ENCODE data around the gene TIAM2.
A peak's percentile ranks its signal among the peaks of the same experiment; 100 is the strongest.

The TIAM2 gene

DNA sequence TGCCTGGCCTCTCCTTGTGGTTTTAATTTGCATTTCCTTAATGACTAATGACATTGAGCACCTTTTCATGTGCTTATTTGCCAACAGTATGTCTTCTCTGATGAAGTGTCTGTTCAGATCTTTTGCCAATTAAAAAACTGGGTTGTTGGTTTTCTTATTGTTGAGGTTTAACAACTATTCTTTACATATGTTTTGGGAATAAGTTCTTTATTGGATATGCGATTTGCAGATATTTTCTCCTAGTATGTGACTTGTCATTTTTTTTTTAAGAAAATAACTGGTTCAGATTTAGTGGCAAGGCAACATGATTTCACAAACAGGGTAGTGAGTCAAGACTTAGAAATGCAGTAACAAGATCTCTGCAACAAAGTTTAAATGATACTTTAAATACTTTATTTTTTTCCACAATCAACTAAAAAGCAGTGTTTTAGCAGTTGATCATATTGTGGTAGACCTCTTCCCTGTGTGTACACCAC is 67.8 kb downstream of the TIAM2 start:
- H3K4me3 ChIP-seq (ENCODE audit: control insufficient read depth, low read depth, low read length) = no peak overlapping the region
- TF ChIP-seq, protein P1, sequence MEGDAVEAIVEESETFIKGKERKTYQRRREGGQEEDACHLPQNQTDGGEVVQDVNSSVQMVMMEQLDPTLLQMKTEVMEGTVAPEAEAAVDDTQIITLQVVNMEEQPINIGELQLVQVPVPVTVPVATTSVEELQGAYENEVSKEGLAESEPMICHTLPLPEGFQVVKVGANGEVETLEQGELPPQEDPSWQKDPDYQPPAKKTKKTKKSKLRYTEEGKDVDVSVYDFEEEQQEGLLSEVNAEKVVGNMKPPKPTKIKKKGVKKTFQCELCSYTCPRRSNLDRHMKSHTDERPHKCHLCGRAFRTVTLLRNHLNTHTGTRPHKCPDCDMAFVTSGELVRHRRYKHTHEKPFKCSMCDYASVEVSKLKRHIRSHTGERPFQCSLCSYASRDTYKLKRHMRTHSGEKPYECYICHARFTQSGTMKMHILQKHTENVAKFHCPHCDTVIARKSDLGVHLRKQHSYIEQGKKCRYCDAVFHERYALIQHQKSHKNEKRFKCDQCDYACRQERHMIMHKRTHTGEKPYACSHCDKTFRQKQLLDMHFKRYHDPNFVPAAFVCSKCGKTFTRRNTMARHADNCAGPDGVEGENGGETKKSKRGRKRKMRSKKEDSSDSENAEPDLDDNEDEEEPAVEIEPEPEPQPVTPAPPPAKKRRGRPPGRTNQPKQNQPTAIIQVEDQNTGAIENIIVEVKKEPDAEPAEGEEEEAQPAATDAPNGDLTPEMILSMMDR (IDR thresholded peaks at IDR 0.05; ENCODE audit: control insufficient read depth, insufficient read depth, low read depth, low read length, missing control alignments) = no peak
- peak; percentile 83 for DNase-seq (ENCODE audit: low read depth)

DNA sequence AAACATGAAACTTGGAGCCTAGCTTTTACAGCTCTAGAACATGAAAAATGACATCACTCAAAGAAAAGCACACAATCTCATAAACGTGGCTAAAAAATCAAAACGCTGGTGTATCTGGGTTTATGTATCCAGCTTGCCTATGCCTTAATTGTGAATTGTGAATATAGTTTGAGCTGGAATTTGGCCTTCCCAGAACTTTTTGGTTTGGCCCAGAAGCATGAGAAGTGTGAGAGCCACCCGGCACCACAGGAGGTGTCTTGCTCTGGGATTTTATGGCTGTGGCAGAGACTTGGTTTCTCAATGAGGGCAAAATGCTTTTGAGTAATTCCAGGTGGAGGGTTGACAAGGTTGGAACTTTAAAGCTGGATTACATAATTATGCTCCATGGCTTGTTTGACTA is 69.2 kb downstream of the TIAM2 start:
- no peak overlapping the region for H3K4me3 ChIP-seq (ENCODE audit: control insufficient read depth, low read depth, low read length)
- TF ChIP-seq, protein P1 (IDR thresholded peaks at IDR 0.05; ENCODE audit: control insufficient read depth, insufficient read depth, low read depth, low read length, missing control alignments) = no peak
- DNase-seq (ENCODE audit: low read depth) = no peak

DNA sequence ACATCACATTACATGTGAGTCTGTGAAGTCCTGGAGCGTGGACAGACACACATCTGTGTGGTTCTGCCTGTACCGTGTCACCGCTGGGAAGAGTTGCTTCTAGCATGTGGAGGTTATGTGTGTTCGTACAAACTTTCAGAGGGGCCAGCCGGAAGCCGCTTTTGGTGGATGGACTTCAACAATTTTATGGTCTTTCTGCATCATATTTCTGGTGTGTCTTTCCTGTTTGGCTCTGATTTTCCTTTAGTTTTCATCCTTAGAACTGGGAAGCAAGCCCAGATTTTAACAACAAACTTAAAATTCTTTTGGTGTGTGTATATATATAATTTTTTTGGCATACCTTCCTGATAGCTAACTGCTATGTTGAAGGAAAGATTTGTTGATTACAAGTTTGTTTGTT is 71.2 kb downstream of the TIAM2 start:
- TF ChIP-seq, protein P1 (IDR thresholded peaks at IDR 0.05; ENCODE audit: control insufficient read depth, insufficient read depth, low read depth, low read length, missing control alignments) = no peak
- no peak overlapping the region for H3K4me3 ChIP-seq (ENCODE audit: control insufficient read depth, low read depth, low read length)
- no peak for DNase-seq (ENCODE audit: low read depth)

DNA sequence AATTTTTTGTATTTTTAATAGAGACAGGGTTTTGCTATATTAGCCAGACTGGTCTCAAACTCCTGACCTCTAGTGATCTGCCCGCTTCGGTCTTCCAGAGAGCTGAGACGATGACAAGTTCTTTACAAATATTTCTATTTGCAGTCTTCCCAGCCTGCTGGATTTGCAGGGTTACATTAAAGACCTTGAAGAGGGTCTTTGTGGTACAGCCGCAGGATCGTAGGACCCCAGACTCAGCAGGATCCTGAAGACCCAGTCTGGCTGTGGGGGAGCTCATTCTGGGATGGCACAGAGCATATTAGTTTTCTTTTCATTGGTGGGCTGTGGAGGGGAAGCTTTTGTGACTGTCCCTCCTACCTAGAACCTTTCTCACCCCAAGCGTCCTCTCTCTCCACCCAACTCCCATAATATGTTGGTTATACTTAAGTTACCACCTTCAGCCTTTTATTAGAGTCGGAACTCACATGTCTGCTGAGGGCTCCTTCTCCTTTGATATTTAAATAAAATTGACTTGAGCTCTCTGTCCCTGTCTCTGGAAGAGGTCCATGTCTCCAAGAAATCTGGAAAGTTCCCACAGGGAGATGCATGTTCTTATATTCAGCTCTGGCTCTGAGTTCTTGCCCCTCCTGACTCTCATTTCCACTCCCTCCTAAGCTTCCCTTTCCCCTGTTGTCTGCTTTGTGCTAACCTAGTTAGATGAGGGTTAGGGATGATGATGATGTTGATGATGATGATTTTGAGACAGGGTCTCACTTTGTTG is 72.0 kb downstream of the TIAM2 start:
- TF ChIP-seq, protein P1 (IDR thresholded peaks at IDR 0.05; ENCODE audit: control insufficient read depth, insufficient read depth, low read depth, low read length, missing control alignments) = no peak
- DNase-seq (ENCODE audit: low read depth) = no peak
- no peak overlapping the region for H3K4me3 ChIP-seq (ENCODE audit: control insufficient read depth, low read depth, low read length)

DNA sequence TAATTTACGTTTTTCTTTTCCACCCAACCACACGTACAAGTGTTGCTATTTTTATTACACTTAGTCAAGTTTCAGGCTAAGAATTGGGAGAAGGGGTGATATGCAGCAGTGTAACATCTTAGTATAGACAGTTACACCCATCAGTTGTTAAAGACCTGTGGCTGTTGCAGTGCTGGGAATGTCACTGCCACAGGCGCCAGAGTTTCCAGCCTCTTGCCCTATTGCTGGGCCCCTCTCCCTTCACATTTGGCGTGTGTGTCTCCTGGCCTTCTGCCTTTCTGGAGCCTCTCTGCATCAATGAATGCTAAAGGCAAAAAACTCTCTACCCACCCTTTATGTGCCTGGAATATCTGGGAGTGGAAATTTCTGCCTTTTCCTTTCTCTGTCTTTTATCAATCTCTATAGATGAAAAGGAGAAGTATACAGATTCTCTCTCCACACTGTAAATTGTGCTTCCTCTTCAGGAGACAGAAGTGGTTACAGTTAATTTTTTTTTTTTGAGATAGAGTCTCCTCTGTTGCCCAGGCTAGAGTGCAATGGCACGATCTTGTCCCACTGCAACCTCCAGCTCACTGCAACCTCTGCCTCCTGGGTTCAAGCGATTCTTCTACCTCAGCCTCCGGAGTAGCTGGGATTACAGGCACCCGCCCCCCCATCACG is 73.0 kb downstream of the TIAM2 start:
- TF ChIP-seq, protein P1 (IDR thresholded peaks at IDR 0.05; ENCODE audit: control insufficient read depth, insufficient read depth, low read depth, low read length, missing control alignments) = no peak
- H3K4me3 ChIP-seq (ENCODE audit: control insufficient read depth, low read depth, low read length) = no peak overlapping the region
- no peak for DNase-seq (ENCODE audit: low read depth)

DNA sequence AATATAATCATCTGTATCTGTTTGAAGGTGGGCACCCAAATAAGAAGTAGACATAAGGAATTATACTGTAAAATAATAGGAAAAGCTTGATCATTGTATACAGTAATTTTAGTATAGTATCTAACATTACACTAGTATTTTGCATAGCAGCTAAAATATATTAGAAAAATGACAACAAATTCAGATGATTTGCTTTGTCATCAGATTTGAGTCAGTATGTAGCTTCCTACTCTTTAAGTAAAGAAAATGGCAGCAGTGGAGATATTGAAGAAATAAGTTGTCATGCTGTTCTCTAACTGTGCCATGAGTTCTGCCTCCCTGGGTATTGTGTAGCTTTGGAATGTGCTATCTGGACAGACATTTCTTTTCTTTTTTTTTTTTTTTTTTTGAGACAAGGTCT is 74.4 kb downstream of the TIAM2 start:
- DNase-seq (ENCODE audit: low read depth) = no peak
- TF ChIP-seq, protein P1 (IDR thresholded peaks at IDR 0.05; ENCODE audit: control insufficient read depth, insufficient read depth, low read depth, low read length, missing control alignments) = no peak
- H3K4me3 ChIP-seq (ENCODE audit: control insufficient read depth, low read depth, low read length) = no peak overlapping the region
